ENCODE data around the gene CRYL1. TPM values are rescaled to one million over a fixed set of nuclear protein-coding genes. Genes with fewer than 3 reads are reported as not detected.

The CRYL1 gene
- total RNA-seq, 1 experiment from 2014 or later, result 5.9 TPM

DNA sequence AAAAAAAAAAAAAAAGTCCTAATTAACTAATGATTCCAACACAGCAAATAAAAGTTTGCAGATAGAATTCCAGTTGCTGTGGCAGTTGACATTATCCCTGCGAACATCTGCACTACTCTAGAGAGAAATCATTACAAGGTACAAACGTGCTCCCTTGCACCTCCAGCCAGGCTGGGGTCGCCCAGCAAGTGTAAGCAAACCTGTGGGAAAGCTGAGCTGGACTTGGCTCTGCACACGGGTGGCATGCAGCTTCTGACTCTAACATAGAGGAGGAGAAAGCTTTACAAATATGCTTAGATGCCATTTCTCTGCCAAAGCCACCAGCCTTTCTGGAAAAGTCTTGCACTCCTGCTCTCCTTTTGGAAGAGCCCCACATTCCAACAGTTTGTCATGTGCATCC lies 103.3 kb downstream of the CRYL1 start:
- no peak for DNase-seq (ENCODE audit: low spot score)
- Histone ChIP-seq H3K27ac (ENCODE audit: low read depth, low read length, poor library complexity, severe bottlenecking) (no peak overlapping the region), H3K27me3 (replicated peaks; ENCODE audit: insufficient read depth, low read depth, low read length, poor library complexity) (no peaks in the 10 kb centered on the region), H3K36me3 (ENCODE audit: insufficient read depth, low read length, poor library complexity, severe bottlenecking) (no peaks in the 10 kb centered on the region), H3K4me3 (ENCODE audit: low read depth, low read length, poor library complexity, severe bottlenecking) (no peak overlapping the region), H3K4me1 (ENCODE audit: insufficient read depth, low read length, poor library complexity, severe bottlenecking) (no peaks in the 10 kb centered on the region), H3K9me3 (ENCODE audit: low read depth, low read length, poor library complexity, severe bottlenecking) (no peaks in the 10 kb centered on the region)
- POLR2A ChIA-PET (ENCODE audit: low non-redundant PET), result no interaction called here
- intact Hi-C loops (cut with micrococcal nuclease; ENCODE audit: unreplicated experiment), result no loop called here
- TF ChIP-seq EZH2 (IDR thresholded peaks at IDR 0.05; ENCODE audit: borderline replicate concordance, low read depth, low read length, poor library complexity, severe bottlenecking), result no peak
- TF ChIP-seq, protein P1, sequence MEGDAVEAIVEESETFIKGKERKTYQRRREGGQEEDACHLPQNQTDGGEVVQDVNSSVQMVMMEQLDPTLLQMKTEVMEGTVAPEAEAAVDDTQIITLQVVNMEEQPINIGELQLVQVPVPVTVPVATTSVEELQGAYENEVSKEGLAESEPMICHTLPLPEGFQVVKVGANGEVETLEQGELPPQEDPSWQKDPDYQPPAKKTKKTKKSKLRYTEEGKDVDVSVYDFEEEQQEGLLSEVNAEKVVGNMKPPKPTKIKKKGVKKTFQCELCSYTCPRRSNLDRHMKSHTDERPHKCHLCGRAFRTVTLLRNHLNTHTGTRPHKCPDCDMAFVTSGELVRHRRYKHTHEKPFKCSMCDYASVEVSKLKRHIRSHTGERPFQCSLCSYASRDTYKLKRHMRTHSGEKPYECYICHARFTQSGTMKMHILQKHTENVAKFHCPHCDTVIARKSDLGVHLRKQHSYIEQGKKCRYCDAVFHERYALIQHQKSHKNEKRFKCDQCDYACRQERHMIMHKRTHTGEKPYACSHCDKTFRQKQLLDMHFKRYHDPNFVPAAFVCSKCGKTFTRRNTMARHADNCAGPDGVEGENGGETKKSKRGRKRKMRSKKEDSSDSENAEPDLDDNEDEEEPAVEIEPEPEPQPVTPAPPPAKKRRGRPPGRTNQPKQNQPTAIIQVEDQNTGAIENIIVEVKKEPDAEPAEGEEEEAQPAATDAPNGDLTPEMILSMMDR (conservative IDR thresholded peaks at IDR 0.05; ENCODE audit: low read depth, low read length), result no peak
- BruUV-seq (replicated peaks), result no TSS peak
- CTCF ChIA-PET, result no interaction called here

DNA sequence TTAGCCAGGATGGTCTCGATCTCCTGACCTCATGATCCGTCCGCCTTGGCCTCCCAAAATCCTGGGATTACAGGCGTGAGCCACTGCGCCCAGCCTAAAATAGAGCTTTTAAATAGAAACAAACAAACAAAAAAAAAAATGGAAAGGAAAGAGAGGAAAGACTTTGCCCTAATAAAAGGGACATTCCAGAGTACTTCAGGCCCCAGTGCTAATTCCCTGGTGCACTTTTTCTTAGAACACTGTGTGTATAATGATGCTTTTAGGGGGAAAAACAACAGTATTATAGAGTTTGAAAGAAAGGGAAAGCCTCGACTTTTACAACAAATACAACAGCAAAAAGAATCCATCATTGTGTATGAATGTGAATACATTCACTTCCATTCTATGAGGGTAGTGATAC lies 104.7 kb downstream of the CRYL1 start:
- intact Hi-C loops (cut with micrococcal nuclease; ENCODE audit: unreplicated experiment), result no loop called here
- H3K27me3 ChIP-seq (replicated peaks; ENCODE audit: insufficient read depth, low read depth, low read length, poor library complexity), result no peaks in the 10 kb centered on the region
- H3K9me3 ChIP-seq (ENCODE audit: low read depth, low read length, poor library complexity, severe bottlenecking), result no peaks in the 10 kb centered on the region
- ChIA-PET POLR2A (ENCODE audit: low non-redundant PET) (no interaction called here), CTCF (no interaction called here)
- no peak overlapping the region for H3K27ac ChIP-seq (ENCODE audit: low read depth, low read length, poor library complexity, severe bottlenecking)
- no peaks in the 10 kb centered on the region for H3K36me3 ChIP-seq (ENCODE audit: insufficient read depth, low read length, poor library complexity, severe bottlenecking)
- DNase-seq (ENCODE audit: low spot score), result no peak
- TF ChIP-seq, protein P1 (conservative IDR thresholded peaks at IDR 0.05; ENCODE audit: low read depth, low read length), result no peak
- TF ChIP-seq EZH2 (IDR thresholded peaks at IDR 0.05; ENCODE audit: borderline replicate concordance, low read depth, low read length, poor library complexity, severe bottlenecking), result no peak
- H3K4me1 ChIP-seq (ENCODE audit: insufficient read depth, low read length, poor library complexity, severe bottlenecking), result no peaks in the 10 kb centered on the region
- no TSS peak for BruUV-seq (replicated peaks)
- H3K4me3 ChIP-seq (ENCODE audit: low read depth, low read length, poor library complexity, severe bottlenecking), result no peak overlapping the region

DNA sequence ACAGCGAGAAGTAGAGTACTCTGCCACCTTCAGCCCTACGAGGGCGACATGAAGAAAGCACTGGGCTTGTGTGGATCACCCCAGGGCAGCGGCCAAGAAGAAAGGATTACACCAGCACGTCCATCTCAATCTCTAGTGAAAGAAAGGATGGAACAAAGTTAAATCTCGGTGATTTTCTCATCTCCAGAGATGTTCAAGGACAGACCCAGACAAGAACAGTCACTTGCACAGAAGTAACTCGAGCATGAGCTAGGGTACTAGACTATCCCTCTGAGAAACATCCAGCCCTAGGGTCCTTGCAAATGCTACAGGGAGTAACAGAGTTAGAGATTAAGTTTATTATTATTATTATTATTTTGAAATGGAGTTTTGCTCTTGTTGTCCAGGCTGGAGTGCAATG lies 106.7 kb downstream of the CRYL1 start:
- Histone ChIP-seq H3K4me3 (ENCODE audit: low read depth, low read length, poor library complexity, severe bottlenecking) (no peak overlapping the region), H3K4me1 (ENCODE audit: insufficient read depth, low read length, poor library complexity, severe bottlenecking) (no peaks in the 10 kb centered on the region), H3K27ac (ENCODE audit: low read depth, low read length, poor library complexity, severe bottlenecking) (no peak overlapping the region), H3K9me3 (ENCODE audit: low read depth, low read length, poor library complexity, severe bottlenecking) (no peaks in the 10 kb centered on the region), H3K36me3 (ENCODE audit: insufficient read depth, low read length, poor library complexity, severe bottlenecking) (no peaks in the 10 kb centered on the region), H3K27me3 (replicated peaks; ENCODE audit: insufficient read depth, low read depth, low read length, poor library complexity) (no peaks in the 10 kb centered on the region)
- POLR2A ChIA-PET (ENCODE audit: low non-redundant PET), result no interaction called here
- DNase-seq (ENCODE audit: low spot score), result no peak
- CTCF ChIA-PET, result no interaction called here
- intact Hi-C loops (cut with micrococcal nuclease; ENCODE audit: unreplicated experiment), result no loop called here
- no peak for TF ChIP-seq EZH2 (IDR thresholded peaks at IDR 0.05; ENCODE audit: borderline replicate concordance, low read depth, low read length, poor library complexity, severe bottlenecking)
- TF ChIP-seq, protein P1 (conservative IDR thresholded peaks at IDR 0.05; ENCODE audit: low read depth, low read length), result no peak
- BruUV-seq (replicated peaks), result no TSS peak

Measured in A673 (cell line).